DND-41 (cell line): ENCODE results near the gene TTC28.

ENCODE experiments used
- CTCF ChIP-seq: IDR thresholded peaks from 2 replicates; pipeline ENCODE4 v1.5.1; 2012; ENCODE audit warnings: borderline replicate concordance, low read length, moderate library complexity, mild to moderate bottlenecking; ENCODE audit not compliant: poor library complexity, severe bottlenecking; ENCODE audit errors: extremely low read depth
- EZH2 ChIP-seq: IDR thresholded peaks from 3 replicates; pipeline ENCODE4 v1.6.1; 2012; ENCODE audit warnings: borderline replicate concordance, low read depth, mild to moderate bottlenecking, moderate library complexity, low read length, inconsistent platforms; ENCODE audit not compliant: severe bottlenecking

- TF ChIP-seq EZH2 (no peak), CTCF (no peak)
Observed at GRCh38 chr22:28004021-28004420, 675.6 kb downstream of the TTC28 start.
